Chondrocyte (in vitro differentiated cells): ENCODE results near the gene GFAP. TPM values are rescaled to one million over a fixed set of nuclear protein-coding genes. Genes with fewer than 3 reads are reported as not detected.

Experiments
- DNase-seq: peaks from one replicate; pipeline ENCODE4 v3.0.0; 2021; ENCODE audit warnings: mixed read lengths, low spot score
- H3K27ac Mint-ChIP-seq: one replicate; pipeline ENCODE4 v1.8.0; 2021; ENCODE audit warnings: mild to moderate bottlenecking, moderate library complexity, mixed read lengths; ENCODE audit not compliant: unreplicated experiment
- H3K27me3 Mint-ChIP-seq: 2 replicates; pipeline ENCODE4 v1.8.0; 2021; ENCODE audit warnings: low read depth, mixed read lengths
- H3K36me3 Mint-ChIP-seq: 2 replicates; pipeline ENCODE4 v1.8.0; 2021; ENCODE audit warnings: low read depth, mixed read lengths
- H3K4me1 Mint-ChIP-seq: 2 replicates; pipeline ENCODE4 v1.8.0; 2021; ENCODE audit warnings: low read depth, mild to moderate bottlenecking, mixed read lengths
- H3K4me3 Mint-ChIP-seq: one replicate; pipeline ENCODE4 v1.8.0; 2021; ENCODE audit warnings: mild to moderate bottlenecking, moderate library complexity, mixed read lengths; ENCODE audit not compliant: unreplicated experiment
- H3K9me3 Mint-ChIP-seq: 2 replicates; pipeline ENCODE4 v1.8.0; 2021; ENCODE audit warnings: low read depth, mixed read lengths
- CTCF ChIP-seq: fragments of 200-600 bp; sonication (generic); IDR thresholded peaks from 2 replicates; pipeline ENCODE4 v1.5.0; 2021; ENCODE audit warnings: antibody characterized with exemption, mild to moderate bottlenecking, moderate library complexity
- microRNA-seq: library from miRNA; unstranded; fragments of <30 nt; microRNA quantifications from one replicate; pipeline ENCODE4 v1.2.0, GENCODE V29; 2020; ENCODE audit warnings: borderline number of aligned reads
- total RNA-seq: library from RNA; stranded (reverse); gene quantifications from 3 replicates; pipeline ENCODE4 v1.2.1, GENCODE V29; 2021

Gene GFAP
- total RNA-seq, 1 donor from 2014 or later, result 0.55 TPM

GRCh38 chr17:44859701-44860100 is 55.6 kb downstream of the GFAP start:
- Mint-ChIP-seq H3K27me3 (no peaks in the 10 kb centered on the region), H3K27ac (no peak overlapping the region), H3K36me3 (peaks cover 32% of the 10 kb centered on the region), H3K4me3 (no peak overlapping the region), H3K4me1 (no peaks in the 10 kb centered on the region), H3K9me3 (no peaks in the 10 kb centered on the region)
- peak; percentile 50 for DNase-seq
- TF ChIP-seq CTCF, result no peak

GRCh38 chr17:44854192-44854591 is 61.1 kb downstream of the GFAP start:
- TF ChIP-seq CTCF, result no peak
- no peak overlapping the region for H3K4me3 Mint-ChIP-seq
- H3K27ac Mint-ChIP-seq, result no peak overlapping the region
- no peaks in the 10 kb centered on the region for H3K9me3 Mint-ChIP-seq
- H3K27me3 Mint-ChIP-seq, result no peaks in the 10 kb centered on the region
- H3K4me1 Mint-ChIP-seq, result no peaks in the 10 kb centered on the region
- peaks cover 50% of the 10 kb centered on the region for H3K36me3 Mint-ChIP-seq
- DNase-seq, result no peak

Small RNAs within 50 kb of the gene (microRNA-seq; reads per million reads assigned to microRNA genes)
- gene MIR6783, result 3.9 reads per million

Other genes starting within 250 kb of the GFAP start
- gene CCDC43, start 225.7 kb downstream of the GFAP start, total RNA-seq, result 13.5 to 24.1 TPM (median 15.9 TPM) in 3 replicates
- gene DBF4B, start 206.8 kb downstream of the GFAP start, total RNA-seq, result 4.8 to 7.2 TPM (median 5.5 TPM) in 3 replicates
- gene ADAM11, start 156.5 kb downstream of the GFAP start, total RNA-seq, result 0.44 to 0.49 TPM (median 0.47 TPM) in 3 replicates
- 26.8 to 50.5 TPM (median 46.4 TPM) in 3 replicates for gene GJC1, start 85.2 kb downstream of the GFAP start, total RNA-seq
- gene HIGD1B, start 67.6 kb downstream of the GFAP start, total RNA-seq, result 0.82 to 0.97 TPM in 2 of 3 replicates, not detected in the other
- gene EFTUD2, start 16.1 kb downstream of the GFAP start, total RNA-seq, result 71.9 to 99.2 TPM (median 75.9 TPM) in 3 replicates
- 3.9 to 7.7 TPM (median 5.2 TPM) in 3 replicates for gene KIF18B, start 32.3 kb upstream of the GFAP start, total RNA-seq
- 1.6 to 2.8 TPM (median 2.0 TPM) in 3 replicates for gene C1QL1, start 52.8 kb upstream of the GFAP start, total RNA-seq
- gene DCAKD, start 136.1 kb upstream of the GFAP start, total RNA-seq, result 33.9 to 39.9 TPM (median 36.5 TPM) in 3 replicates
- 89.0 to 103 TPM (median 91.4 TPM) in 3 replicates for gene NMT1, start 145.8 kb upstream of the GFAP start, total RNA-seq
- gene PLCD3, start 217.0 kb upstream of the GFAP start, total RNA-seq, result 123 to 135 TPM (median 128 TPM) in 3 replicates
- gene ACBD4, start 220.2 kb upstream of the GFAP start, total RNA-seq, result 4.7 to 6.8 TPM (median 5.6 TPM) in 3 replicates
- gene HEXIM1, start 233.0 kb upstream of the GFAP start, total RNA-seq, result 35.9 to 41.0 TPM (median 36.4 TPM) in 3 replicates
- 3.7 to 7.9 TPM (median 6.4 TPM) in 3 replicates for gene HEXIM2, start 246.4 kb upstream of the GFAP start, total RNA-seq